DOHH2 (cell line): ENCODE measurements around the gene PHACTR2.

Experiments used
- H3F3A ChIP-seq: fragments of 200-600 bp; sonication (generic), shearing (Covaris generic); 2 replicates; pipeline ENCODE4 v1.6.0; 2016; ENCODE audit warnings: antibody characterized with exemption, mild to moderate bottlenecking; ENCODE audit not compliant: control insufficient read depth, insufficient read depth
- H3K27ac ChIP-seq: fragments of 200-600 bp; sonication (generic); 2 replicates; pipeline ENCODE4 v1.5.1; 2014; ENCODE audit warnings: low read depth, mild to moderate bottlenecking, low read length, moderate library complexity
- H3K27me3 ChIP-seq: fragments of 200-600 bp; sonication (generic); 2 replicates; pipeline ENCODE4 v1.6.1; 2014; ENCODE audit warnings: mild to moderate bottlenecking, low read length, mixed read lengths; ENCODE audit not compliant: control insufficient read depth
- H3K36me3 ChIP-seq: fragments of 200-600 bp; sonication (generic); 2 replicates; pipeline ENCODE4 v1.6.1; 2014; ENCODE audit warnings: mild to moderate bottlenecking, low read length, moderate library complexity, mixed read lengths; ENCODE audit not compliant: control insufficient read depth
- H3K4me1 ChIP-seq: fragments of 200-600 bp; sonication (generic); 2 replicates; pipeline ENCODE4 v1.6.1; 2014; ENCODE audit warnings: mild to moderate bottlenecking, low read length, mixed read lengths; ENCODE audit not compliant: control insufficient read depth
- H3K4me2 ChIP-seq: fragments of 200-600 bp; sonication (generic); 2 replicates; pipeline ENCODE4 v1.6.0; 2014; ENCODE audit warnings: mild to moderate bottlenecking, low read length, moderate library complexity
- H3K4me3 ChIP-seq: fragments of 200-600 bp; sonication (generic); 2 replicates; pipeline ENCODE4 v1.5.1; 2014; ENCODE audit warnings: mild to moderate bottlenecking, low read length, mixed read lengths
- H3K79me2 ChIP-seq: fragments of 200-600 bp; sonication (generic); 2 replicates; pipeline ENCODE4 v1.6.1; 2014; ENCODE audit warnings: mild to moderate bottlenecking, low read length, mixed read lengths; ENCODE audit not compliant: control insufficient read depth
- H3K9me2 ChIP-seq: fragments of 200-600 bp; sonication (generic); replicated peaks from 2 replicates; pipeline ENCODE4 v1.6.1; 2014; ENCODE audit warnings: mild to moderate bottlenecking, low read length, mixed read lengths; ENCODE audit not compliant: control insufficient read depth
- H3K9me3 ChIP-seq: fragments of 200-600 bp; sonication (generic); 2 replicates; pipeline ENCODE4 v1.6.1; 2014; ENCODE audit warnings: antibody characterized with exemption, low read length, mixed read lengths; ENCODE audit not compliant: control insufficient read depth, insufficient read depth
- H4K20me1 ChIP-seq: fragments of 200-600 bp; sonication (generic); 2 replicates; pipeline ENCODE4 v1.6.0; 2014; ENCODE audit warnings: low read depth, mild to moderate bottlenecking, antibody characterized with exemption, low read length, moderate library complexity; ENCODE audit not compliant: control insufficient read depth, insufficient read depth
- EZH2phosphoT487 ChIP-seq: fragments of 200-600 bp; sonication (generic); IDR thresholded peaks from 2 replicates; pipeline ENCODE4 v1.6.1; 2017; ENCODE audit warnings: borderline replicate concordance, mild to moderate bottlenecking, antibody characterized with exemption, low read length, moderate library complexity, mixed read lengths
- TF ChIP-seq, protein P1 (sequence below): fragments of 200-600 bp; sonication (generic); IDR thresholded peaks from one replicate; pipeline ENCODE4 v1.5.1; 2014; ENCODE audit warnings: antibody characterized with exemption, mild to moderate bottlenecking, low read depth, low read length; ENCODE audit not compliant: poor library complexity, severe bottlenecking

PHACTR2 gene

DNA sequence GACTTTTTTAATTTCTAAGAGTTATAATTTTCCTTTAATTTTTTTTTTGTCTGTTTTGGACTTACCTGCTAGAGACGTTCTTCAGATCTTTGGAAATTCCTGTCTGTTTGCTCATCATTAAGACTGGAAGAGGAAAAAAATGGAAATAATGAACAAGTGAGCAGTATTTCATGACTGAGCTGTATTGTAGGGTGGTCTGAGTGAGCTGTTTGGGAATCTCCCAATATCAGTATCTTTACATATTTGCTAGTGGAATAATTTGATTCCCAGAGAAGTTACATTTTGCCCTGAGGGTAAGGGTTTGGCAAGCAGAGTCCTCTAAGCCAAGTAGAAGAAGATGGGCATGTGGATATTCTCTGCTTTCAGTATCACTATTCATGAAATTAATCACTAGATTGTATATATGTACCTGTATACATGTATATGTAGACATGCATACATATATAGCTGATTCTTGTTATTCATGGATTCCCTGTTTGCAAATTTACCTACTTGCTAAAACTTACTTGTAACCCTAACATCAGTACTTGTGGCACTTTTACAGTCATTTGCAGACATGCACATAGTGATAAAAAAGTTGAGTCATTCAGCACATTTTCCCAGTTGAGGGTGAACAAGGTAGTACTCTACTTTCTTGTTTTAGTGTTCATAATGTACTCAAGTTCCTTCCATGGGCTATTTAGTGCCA is 200.0 kb downstream of the PHACTR2 start:
- no peaks in the 10 kb centered on the region for H4K20me1 ChIP-seq
- no peaks in the 10 kb centered on the region for H3K27me3 ChIP-seq
- H3F3A ChIP-seq: no peaks in the 10 kb centered on the region
- H3K4me2 ChIP-seq: no peak overlapping the region
- no peaks in the 10 kb centered on the region for H3K9me2 ChIP-seq
- H3K9me3 ChIP-seq: no peaks in the 10 kb centered on the region
- H3K36me3 ChIP-seq: no peaks in the 10 kb centered on the region
- TF ChIP-seq, protein P1, sequence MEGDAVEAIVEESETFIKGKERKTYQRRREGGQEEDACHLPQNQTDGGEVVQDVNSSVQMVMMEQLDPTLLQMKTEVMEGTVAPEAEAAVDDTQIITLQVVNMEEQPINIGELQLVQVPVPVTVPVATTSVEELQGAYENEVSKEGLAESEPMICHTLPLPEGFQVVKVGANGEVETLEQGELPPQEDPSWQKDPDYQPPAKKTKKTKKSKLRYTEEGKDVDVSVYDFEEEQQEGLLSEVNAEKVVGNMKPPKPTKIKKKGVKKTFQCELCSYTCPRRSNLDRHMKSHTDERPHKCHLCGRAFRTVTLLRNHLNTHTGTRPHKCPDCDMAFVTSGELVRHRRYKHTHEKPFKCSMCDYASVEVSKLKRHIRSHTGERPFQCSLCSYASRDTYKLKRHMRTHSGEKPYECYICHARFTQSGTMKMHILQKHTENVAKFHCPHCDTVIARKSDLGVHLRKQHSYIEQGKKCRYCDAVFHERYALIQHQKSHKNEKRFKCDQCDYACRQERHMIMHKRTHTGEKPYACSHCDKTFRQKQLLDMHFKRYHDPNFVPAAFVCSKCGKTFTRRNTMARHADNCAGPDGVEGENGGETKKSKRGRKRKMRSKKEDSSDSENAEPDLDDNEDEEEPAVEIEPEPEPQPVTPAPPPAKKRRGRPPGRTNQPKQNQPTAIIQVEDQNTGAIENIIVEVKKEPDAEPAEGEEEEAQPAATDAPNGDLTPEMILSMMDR: no peak
- TF ChIP-seq EZH2phosphoT487: no peak
- H3K79me2 ChIP-seq: no peaks in the 10 kb centered on the region
- H3K4me1 ChIP-seq: no peaks in the 10 kb centered on the region
- H3K4me3 ChIP-seq: no peak overlapping the region
- no peak overlapping the region for H3K27ac ChIP-seq

DNA sequence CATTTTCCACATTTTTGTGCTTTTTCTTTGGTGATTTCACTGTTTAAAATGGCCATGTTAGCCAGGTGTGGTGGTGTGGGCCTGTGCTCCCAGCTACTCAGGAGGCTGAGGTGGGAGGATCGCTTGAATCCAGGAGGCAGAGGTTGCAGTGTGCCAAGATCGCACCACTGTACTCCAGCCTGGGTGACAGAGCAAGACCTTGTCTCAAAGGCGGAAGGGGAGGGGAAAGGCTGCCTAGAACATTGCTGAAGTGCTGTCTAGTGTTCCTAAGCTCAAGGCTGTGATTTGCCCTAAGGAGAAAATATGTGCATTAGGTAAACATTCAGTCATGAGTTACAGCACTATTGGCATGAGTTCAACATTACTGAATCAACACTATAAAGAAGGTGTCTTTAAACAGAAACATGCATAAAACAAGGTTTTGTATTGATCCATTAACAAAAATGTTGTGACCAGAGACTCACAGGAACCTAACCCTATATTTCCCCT is 200.6 kb downstream of the PHACTR2 start:
- Histone ChIP-seq H3K36me3 (no peaks in the 10 kb centered on the region), H3F3A (no peaks in the 10 kb centered on the region), H3K27me3 (no peaks in the 10 kb centered on the region), H3K79me2 (no peaks in the 10 kb centered on the region), H3K4me2 (no peak overlapping the region), H3K27ac (no peak overlapping the region), H4K20me1 (no peaks in the 10 kb centered on the region), H3K4me3 (no peak overlapping the region), H3K4me1 (no peaks in the 10 kb centered on the region), H3K9me3 (no peaks in the 10 kb centered on the region), H3K9me2 (no peaks in the 10 kb centered on the region)
- TF ChIP-seq EZH2phosphoT487: no peak
- TF ChIP-seq, protein P1: no peak

DNA sequence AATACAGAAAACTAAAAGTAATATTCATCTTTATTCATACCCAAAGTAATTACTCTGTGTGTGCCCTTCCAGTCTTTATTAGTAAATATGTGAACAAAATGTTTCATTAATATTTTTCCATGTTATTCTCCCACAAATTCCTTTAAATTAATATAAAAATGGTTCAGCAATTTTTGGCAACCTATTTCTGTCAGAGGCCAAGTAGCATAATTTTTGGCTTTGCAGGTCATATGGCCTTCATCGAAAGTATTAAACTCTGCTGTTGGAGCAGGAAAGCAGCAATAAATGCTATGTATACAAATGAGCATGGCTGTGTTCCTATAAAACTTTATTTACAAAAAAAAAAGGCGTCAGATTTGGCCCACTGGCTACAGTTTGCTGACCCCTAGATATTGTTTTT is 202.6 kb downstream of the PHACTR2 start:
- Histone ChIP-seq H3K27me3 (no peaks in the 10 kb centered on the region), H3K9me3 (no peaks in the 10 kb centered on the region), H3K9me2 (no peaks in the 10 kb centered on the region), H3K36me3 (no peaks in the 10 kb centered on the region), H4K20me1 (no peaks in the 10 kb centered on the region), H3K4me1 (no peaks in the 10 kb centered on the region), H3K79me2 (no peaks in the 10 kb centered on the region), H3F3A (no peaks in the 10 kb centered on the region), H3K4me2 (no peak overlapping the region), H3K27ac (no peak overlapping the region), H3K4me3 (no peak overlapping the region)
- TF ChIP-seq, protein P1: no peak
- no peak for TF ChIP-seq EZH2phosphoT487
